B cell (primary cell): ENCODE data around the gene RESF1.

Source experiments
- EZH2 ChIP-seq: IDR thresholded peaks from 2 replicates; pipeline ENCODE4 v1.6.1; 2012; ENCODE audit warnings: borderline replicate concordance, low read depth, mild to moderate bottlenecking, moderate library complexity, low read length; ENCODE audit not compliant: insufficient read depth, poor library complexity, severe bottlenecking
- TF ChIP-seq, protein P1 (sequence below): fragments of 200-600 bp; IDR thresholded peaks from one replicate; pipeline ENCODE4 v1.8.0; 2022; ENCODE audit warnings: antibody characterized with exemption, mild to moderate bottlenecking

GRCh38 chr12:31928246-31929026 is 30.8 kb upstream of the RESF1 start:
- no peak for TF ChIP-seq EZH2
- TF ChIP-seq, protein P1, sequence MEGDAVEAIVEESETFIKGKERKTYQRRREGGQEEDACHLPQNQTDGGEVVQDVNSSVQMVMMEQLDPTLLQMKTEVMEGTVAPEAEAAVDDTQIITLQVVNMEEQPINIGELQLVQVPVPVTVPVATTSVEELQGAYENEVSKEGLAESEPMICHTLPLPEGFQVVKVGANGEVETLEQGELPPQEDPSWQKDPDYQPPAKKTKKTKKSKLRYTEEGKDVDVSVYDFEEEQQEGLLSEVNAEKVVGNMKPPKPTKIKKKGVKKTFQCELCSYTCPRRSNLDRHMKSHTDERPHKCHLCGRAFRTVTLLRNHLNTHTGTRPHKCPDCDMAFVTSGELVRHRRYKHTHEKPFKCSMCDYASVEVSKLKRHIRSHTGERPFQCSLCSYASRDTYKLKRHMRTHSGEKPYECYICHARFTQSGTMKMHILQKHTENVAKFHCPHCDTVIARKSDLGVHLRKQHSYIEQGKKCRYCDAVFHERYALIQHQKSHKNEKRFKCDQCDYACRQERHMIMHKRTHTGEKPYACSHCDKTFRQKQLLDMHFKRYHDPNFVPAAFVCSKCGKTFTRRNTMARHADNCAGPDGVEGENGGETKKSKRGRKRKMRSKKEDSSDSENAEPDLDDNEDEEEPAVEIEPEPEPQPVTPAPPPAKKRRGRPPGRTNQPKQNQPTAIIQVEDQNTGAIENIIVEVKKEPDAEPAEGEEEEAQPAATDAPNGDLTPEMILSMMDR, result no peak
